NOMO-1 (cell line): ENCODE measurements around the gene KRT3.
A peak's percentile ranks its signal among the peaks of the same experiment; 100 is the strongest.

Experiments
- DNase-seq, 2 experiments: peaks; one replicate each; lab custom pipeline; 2025; ENCODE audit not compliant: unreplicated experiment in 2 of 2; lab: John Stamatoyannopoulos, UW

KRT3 gene

GRCh38 chr12:52742822-52743457 lies 53.0 kb downstream of the KRT3 start:
- DNase-seq = no peak

- DNase-seq = no peak
Measured at GRCh38 chr12:52742196-52742580, 53.7 kb downstream of the KRT3 start.

GRCh38 chr12:52741375-52742195 lies 54.3 kb downstream of the KRT3 start:
- DNase-seq = peak; percentile 25 to 50

GRCh38 chr12:52740584-52740983 lies 55.3 kb downstream of the KRT3 start:
- DNase-seq = no peak

- no peak for DNase-seq
Measured at GRCh38 chr12:52739963-52740362, 56.0 kb downstream of the KRT3 start.
